IPS-NIHi7 (cell line): ENCODE measurements around the gene BCL11B.
A peak's percentile ranks its signal among the peaks of the same experiment; 100 is the strongest.

Experiments used
- DNase-seq: peaks from one replicate; pipeline ENCODE4 v3.0.0; 2012; ENCODE audit warnings: mixed read lengths; ENCODE audit errors: extremely low spot score

BCL11B gene

GRCh38 chr14:99159341-99160340 lies 112.4 kb downstream of the BCL11B start:
- DNase-seq: no peak

- no peak for DNase-seq
These were observed 113.3 kb downstream of the BCL11B start for GRCh38 chr14:99158646-99159165.

GRCh38 chr14:99158150-99158549 lies 113.8 kb downstream of the BCL11B start:
- no peak for DNase-seq

- no peak for DNase-seq
These were observed 114.3 kb downstream of the BCL11B start for GRCh38 chr14:99157676-99158075.

GRCh38 chr14:99157246-99157645 lies 114.8 kb downstream of the BCL11B start:
- no peak for DNase-seq

GRCh38 chr14:99156814-99157213 lies 115.2 kb downstream of the BCL11B start:
- no peak for DNase-seq

- no peak for DNase-seq
These were observed 115.9 kb downstream of the BCL11B start for GRCh38 chr14:99156090-99156425.

- DNase-seq: no peak
These were observed 116.6 kb downstream of the BCL11B start for GRCh38 chr14:99155173-99156089.

- no peak for DNase-seq
These were observed 121.8 kb downstream of the BCL11B start for GRCh38 chr14:99150236-99150635.

GRCh38 chr14:99148861-99149610 lies 123.0 kb downstream of the BCL11B start:
- no peak for DNase-seq

GRCh38 chr14:99148131-99148530 lies 123.9 kb downstream of the BCL11B start:
- no peak for DNase-seq

GRCh38 chr14:99147366-99147740 lies 124.6 kb downstream of the BCL11B start:
- DNase-seq: no peak

GRCh38 chr14:99146616-99147365 lies 125.2 kb downstream of the BCL11B start:
- no peak for DNase-seq

GRCh38 chr14:99145307-99145706 lies 126.7 kb downstream of the BCL11B start:
- no peak for DNase-seq

- peak; percentile 69 for DNase-seq
These were observed 128.2 kb downstream of the BCL11B start for GRCh38 chr14:99143793-99144192.

GRCh38 chr14:99143126-99143525 lies 128.9 kb downstream of the BCL11B start:
- DNase-seq: no peak

- DNase-seq: no peak
These were observed 130.8 kb downstream of the BCL11B start for GRCh38 chr14:99141236-99141635.

- DNase-seq: no peak
These were observed 132.8 kb downstream of the BCL11B start for GRCh38 chr14:99138999-99139865.

- DNase-seq: peak; percentile 56
These were observed 134.0 kb downstream of the BCL11B start for GRCh38 chr14:99137913-99138571.
